GM23338 (cell line): ENCODE results near the gene ATP13A2. TPM values are rescaled to one million over a fixed set of nuclear protein-coding genes. Genes with fewer than 3 reads are reported as not detected.

Experiments used
- ATAC-seq: fragments of 200-7000 bp; cut with Tn5 transposase; 3 replicates; pipeline ENCODE4 v1.9.1; 2020
- DNase-seq: peaks from one replicate; pipeline ENCODE4 v3.0.0-alpha.2; 2015; ENCODE audit warnings: low spot score
- H2AFZ ChIP-seq: fragments of 200-600 bp; sonication (generic); 2 replicates; pipeline ENCODE4 v1.8.0; 2016; ENCODE audit warnings: antibody characterized with exemption, mild to moderate bottlenecking, moderate library complexity
- H3F3A ChIP-seq: fragments of 200-600 bp; sonication (generic); replicated peaks from 2 replicates; pipeline ENCODE4 v1.8.0; 2017; ENCODE audit warnings: antibody characterized with exemption, mixed run types, low read depth
- H3K27ac ChIP-seq: fragments of 200-600 bp; sonication (generic); 2 replicates; pipeline ENCODE4 v1.6.1; 2016; ENCODE audit warnings: low read depth
- H3K27me3 ChIP-seq: fragments of 200-600 bp; sonication (generic); 2 replicates; pipeline ENCODE4 v1.8.0; 2016; ENCODE audit warnings: mild to moderate bottlenecking, mixed run types, moderate library complexity; ENCODE audit not compliant: insufficient read depth
- H3K36me3 ChIP-seq: fragments of 200-600 bp; sonication (generic); 2 replicates; pipeline ENCODE4 v1.8.0; 2016; ENCODE audit warnings: mild to moderate bottlenecking; ENCODE audit not compliant: insufficient read depth
- H3K4me1 ChIP-seq: fragments of 200-600 bp; sonication (generic); 2 replicates; pipeline ENCODE4 v1.8.0; 2016; ENCODE audit warnings: mild to moderate bottlenecking, moderate library complexity; ENCODE audit not compliant: insufficient read depth
- H3K4me2 ChIP-seq: fragments of 200-600 bp; sonication (generic); 2 replicates; pipeline ENCODE4 v1.7.1; 2017; ENCODE audit warnings: mixed run types
- H3K4me3 ChIP-seq: fragments of 200-600 bp; sonication (generic); 2 replicates; pipeline ENCODE4 v1.6.1; 2016; ENCODE audit warnings: mixed run types
- H3K79me2 ChIP-seq: fragments of 200-600 bp; sonication (generic); replicated peaks from 2 replicates; pipeline ENCODE4 v1.8.0; 2017; ENCODE audit warnings: mild to moderate bottlenecking; ENCODE audit not compliant: insufficient read depth
- H3K9me2 ChIP-seq: fragments of 200-600 bp; sonication (generic); 2 replicates; pipeline ENCODE4 v1.8.0; 2017; ENCODE audit not compliant: insufficient read depth
- H4K20me1 ChIP-seq: fragments of 200-600 bp; sonication (generic); replicated peaks from 2 replicates; pipeline ENCODE4 v1.8.0; 2017; ENCODE audit warnings: mild to moderate bottlenecking; ENCODE audit not compliant: insufficient read depth
- H3K27ac Mint-ChIP-seq: 2 replicates; pipeline ENCODE4 v1.8.0; 2020; ENCODE audit warnings: inconsistent platforms, mild to moderate bottlenecking, moderate library complexity, mixed read lengths
- H3K27me3 Mint-ChIP-seq: 3 replicates; pipeline ENCODE4 v1.8.0; 2022; ENCODE audit warnings: low read depth, mild to moderate bottlenecking, moderate library complexity, mixed read lengths, inconsistent platforms; ENCODE audit not compliant: insufficient read depth, poor library complexity
- H3K36me3 Mint-ChIP-seq: 3 replicates; pipeline ENCODE4 v1.8.0; 2021; ENCODE audit warnings: low read depth, mild to moderate bottlenecking, inconsistent platforms, moderate library complexity, mixed read lengths
- H3K4me1 Mint-ChIP-seq: 3 replicates; pipeline ENCODE4 v1.8.0; 2020; ENCODE audit warnings: mild to moderate bottlenecking, inconsistent platforms, mixed read lengths
- H3K4me3 Mint-ChIP-seq: 3 replicates; pipeline ENCODE4 v1.8.0; 2021; ENCODE audit warnings: moderate library complexity, mild to moderate bottlenecking, inconsistent platforms, mixed read lengths
- H3K9me3 Mint-ChIP-seq: 3 replicates; pipeline ENCODE4 v1.8.0; 2020; ENCODE audit warnings: moderate library complexity, mild to moderate bottlenecking, inconsistent platforms, mixed read lengths
- ZNF114 ChIP-seq: fragments of 250-450 bp; sonication (Bioruptor Pico); IDR thresholded peaks from 2 replicates; pipeline ENCODE4 v1.5.0; 2020; ENCODE audit warnings: mild to moderate bottlenecking, moderate library complexity
- ZNF331 ChIP-seq: fragments of 250-450 bp; sonication (Bioruptor Pico); IDR thresholded peaks from 2 replicates; pipeline ENCODE4 v1.5.0; 2020; ENCODE audit warnings: low read depth, mild to moderate bottlenecking, moderate library complexity
- polyA plus RNA-seq: library from polyadenylated mRNA; unstranded; fragments of >200 nt; fragmentation: Nextera tagmentation; extraction: Ambion mirVana; gene quantifications from 2 replicates; pipeline ENCODE4 v1.2.1, GENCODE V29; 2016
- total RNA-seq: library from RNA; depleted of rRNA; stranded (reverse); fragments of >200 nt; shearing (Covaris generic); gene quantifications from 2 replicates; pipeline ENCODE4 v1.2.3, GENCODE V29; 2014
- TF ChIP-seq, protein P1 (sequence below): fragments of 250-450 bp; sonication (Bioruptor Pico); IDR thresholded peaks from 2 replicates; pipeline ENCODE4 v1.5.0; 2020; ENCODE audit warnings: mild to moderate bottlenecking, moderate library complexity
- TF ChIP-seq, protein P2 (sequence below): IDR thresholded peaks from 2 replicates; pipeline ENCODE4 v1.6.1; 2016; ENCODE audit warnings: antibody characterized with exemption

Gene ATP13A2
- total and polyA plus RNA-seq, 2 experiments from 2014 or later = 30.1 to 87.7 TPM

DNA sequence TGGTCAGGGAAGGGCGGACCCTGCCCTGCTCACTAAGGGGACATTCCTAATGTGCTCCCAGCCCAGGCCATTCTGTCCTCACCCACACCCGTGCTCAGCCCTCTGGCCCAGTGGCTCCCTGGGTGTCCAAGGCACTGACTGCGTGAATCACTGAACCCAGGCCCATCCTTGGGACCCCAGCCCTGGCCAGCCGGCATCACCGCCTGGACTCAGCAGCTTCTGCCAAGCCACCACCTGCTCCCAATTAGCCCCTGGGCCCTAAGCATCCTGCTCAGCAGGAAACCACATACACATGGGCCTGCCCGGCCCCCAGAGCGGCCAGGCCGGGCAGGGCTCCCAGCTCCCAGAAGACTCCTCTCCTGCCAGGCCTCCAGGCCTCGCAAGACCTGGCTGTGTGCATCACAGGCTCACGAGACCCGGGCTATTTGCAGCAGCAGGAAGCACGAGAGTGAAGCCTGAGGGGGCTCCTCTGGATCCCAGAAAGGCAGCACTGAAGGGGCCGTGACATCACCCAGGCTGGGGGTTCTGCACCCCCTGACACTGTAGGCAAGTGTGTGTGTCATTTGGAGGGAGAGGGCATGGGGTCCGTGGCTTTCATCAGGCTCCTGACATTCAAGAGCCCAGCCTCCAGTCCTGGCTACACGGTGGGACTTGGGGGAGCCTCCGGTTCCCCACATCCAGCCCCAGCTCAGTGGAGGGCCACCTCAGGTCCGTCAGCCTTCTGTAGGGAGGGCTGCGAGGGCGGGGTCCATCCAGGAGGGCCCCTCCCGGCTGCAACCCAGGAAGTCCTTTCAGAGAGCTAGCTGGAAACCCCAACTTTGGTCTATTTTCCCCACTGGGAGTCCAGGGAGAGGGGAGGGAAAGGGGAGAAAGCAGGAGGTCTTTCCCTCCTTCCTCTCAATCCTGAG is 32.9 kb downstream of the ATP13A2 start:
- Mint-ChIP-seq H3K9me3 (no peaks in the 10 kb centered on the region; the same call in 2 of the 3 replicates), H3K27ac (0 out of 2 replicates have a peak overlapping the region, but pooled peaks have one; percentile 23), H3K27me3 (peaks cover 27% of the 10 kb centered on the region), H3K4me3 (peak overlapping the region; percentile 86), H3K36me3 (peaks cover 24% of the 10 kb centered on the region), H3K4me1 (peaks cover 46% of the 10 kb centered on the region)
- Histone ChIP-seq H3K27ac (no peak overlapping the region), H3K36me3 (no peaks in the 10 kb centered on the region), H2AFZ (no peak overlapping the region), H3K4me2 (peak overlapping the region; percentile 99), H4K20me1 (no peaks in the 10 kb centered on the region; the same call in 1 of the 2 replicates), H3K79me2 (peaks cover 27% of the 10 kb centered on the region), H3K4me1 (peaks cover 7% of the 10 kb centered on the region), H3K27me3 (no peaks in the 10 kb centered on the region), H3K9me2 (no peaks in the 10 kb centered on the region), H3F3A (peaks cover 15% of the 10 kb centered on the region; the same call in 1 of the 2 replicates), H3K4me3 (peak overlapping the region; percentile 88)
- TF ChIP-seq ZNF331 (CRISPR knock-in tag) (no peak), ZNF114 (CRISPR knock-in tag) (no peak)
- TF ChIP-seq, protein P1, sequence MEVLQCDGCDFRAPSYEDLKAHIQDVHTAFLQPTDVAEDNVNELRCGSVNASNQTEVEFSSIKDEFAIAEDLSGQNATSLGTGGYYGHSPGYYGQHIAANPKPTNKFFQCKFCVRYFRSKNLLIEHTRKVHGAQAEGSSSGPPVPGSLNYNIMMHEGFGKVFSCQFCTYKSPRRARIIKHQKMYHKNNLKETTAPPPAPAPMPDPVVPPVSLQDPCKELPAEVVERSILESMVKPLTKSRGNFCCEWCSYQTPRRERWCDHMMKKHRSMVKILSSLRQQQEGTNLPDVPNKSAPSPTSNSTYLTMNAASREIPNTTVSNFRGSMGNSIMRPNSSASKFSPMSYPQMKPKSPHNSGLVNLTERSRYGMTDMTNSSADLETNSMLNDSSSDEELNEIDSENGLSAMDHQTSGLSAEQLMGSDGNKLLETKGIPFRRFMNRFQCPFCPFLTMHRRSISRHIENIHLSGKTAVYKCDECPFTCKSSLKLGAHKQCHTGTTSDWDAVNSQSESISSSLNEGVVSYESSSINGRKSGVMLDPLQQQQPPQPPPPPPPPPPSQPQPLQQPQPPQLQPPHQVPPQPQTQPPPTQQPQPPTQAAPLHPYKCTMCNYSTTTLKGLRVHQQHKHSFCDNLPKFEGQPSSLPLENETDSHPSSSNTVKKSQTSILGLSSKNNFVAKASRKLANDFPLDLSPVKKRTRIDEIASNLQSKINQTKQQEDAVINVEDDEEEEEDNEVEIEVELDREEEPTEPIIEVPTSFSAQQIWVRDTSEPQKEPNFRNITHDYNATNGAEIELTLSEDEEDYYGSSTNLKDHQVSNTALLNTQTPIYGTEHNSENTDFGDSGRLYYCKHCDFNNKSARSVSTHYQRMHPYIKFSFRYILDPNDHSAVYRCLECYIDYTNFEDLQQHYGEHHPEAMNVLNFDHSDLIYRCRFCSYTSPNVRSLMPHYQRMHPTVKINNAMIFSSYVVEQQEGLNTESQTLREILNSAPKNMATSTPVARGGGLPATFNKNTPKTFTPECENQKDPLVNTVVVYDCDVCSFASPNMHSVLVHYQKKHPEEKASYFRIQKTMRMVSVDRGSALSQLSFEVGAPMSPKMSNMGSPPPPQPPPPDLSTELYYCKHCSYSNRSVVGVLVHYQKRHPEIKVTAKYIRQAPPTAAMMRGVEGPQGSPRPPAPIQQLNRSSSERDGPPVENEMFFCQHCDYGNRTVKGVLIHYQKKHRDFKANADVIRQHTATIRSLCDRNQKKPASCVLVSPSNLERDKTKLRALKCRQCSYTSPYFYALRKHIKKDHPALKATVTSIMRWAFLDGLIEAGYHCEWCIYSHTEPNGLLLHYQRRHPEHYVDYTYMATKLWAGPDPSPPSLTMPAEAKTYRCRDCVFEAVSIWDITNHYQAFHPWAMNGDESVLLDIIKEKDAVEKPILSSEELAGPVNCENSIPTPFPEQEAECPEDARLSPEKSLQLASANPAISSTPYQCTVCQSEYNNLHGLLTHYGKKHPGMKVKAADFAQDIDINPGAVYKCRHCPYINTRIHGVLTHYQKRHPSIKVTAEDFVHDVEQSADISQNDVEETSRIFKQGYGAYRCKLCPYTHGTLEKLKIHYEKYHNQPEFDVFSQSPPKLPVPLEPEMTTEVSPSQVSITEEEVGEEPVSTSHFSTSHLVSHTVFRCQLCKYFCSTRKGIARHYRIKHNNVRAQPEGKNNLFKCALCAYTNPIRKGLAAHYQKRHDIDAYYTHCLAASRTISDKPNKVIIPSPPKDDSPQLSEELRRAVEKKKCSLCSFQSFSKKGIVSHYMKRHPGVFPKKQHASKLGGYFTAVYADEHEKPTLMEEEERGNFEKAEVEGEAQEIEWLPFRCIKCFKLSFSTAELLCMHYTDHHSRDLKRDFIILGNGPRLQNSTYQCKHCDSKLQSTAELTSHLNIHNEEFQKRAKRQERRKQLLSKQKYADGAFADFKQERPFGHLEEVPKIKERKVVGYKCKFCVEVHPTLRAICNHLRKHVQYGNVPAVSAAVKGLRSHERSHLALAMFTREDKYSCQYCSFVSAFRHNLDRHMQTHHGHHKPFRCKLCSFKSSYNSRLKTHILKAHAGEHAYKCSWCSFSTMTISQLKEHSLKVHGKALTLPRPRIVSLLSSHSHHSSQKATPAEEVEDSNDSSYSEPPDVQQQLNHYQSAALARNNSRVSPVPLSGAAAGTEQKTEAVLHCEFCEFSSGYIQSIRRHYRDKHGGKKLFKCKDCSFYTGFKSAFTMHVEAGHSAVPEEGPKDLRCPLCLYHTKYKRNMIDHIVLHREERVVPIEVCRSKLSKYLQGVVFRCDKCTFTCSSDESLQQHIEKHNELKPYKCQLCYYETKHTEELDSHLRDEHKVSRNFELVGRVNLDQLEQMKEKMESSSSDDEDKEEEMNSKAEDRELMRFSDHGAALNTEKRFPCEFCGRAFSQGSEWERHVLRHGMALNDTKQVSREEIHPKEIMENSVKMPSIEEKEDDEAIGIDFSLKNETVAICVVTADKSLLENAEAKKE (CRISPR knock-in tag) = no peak
- TF ChIP-seq, protein P2, sequence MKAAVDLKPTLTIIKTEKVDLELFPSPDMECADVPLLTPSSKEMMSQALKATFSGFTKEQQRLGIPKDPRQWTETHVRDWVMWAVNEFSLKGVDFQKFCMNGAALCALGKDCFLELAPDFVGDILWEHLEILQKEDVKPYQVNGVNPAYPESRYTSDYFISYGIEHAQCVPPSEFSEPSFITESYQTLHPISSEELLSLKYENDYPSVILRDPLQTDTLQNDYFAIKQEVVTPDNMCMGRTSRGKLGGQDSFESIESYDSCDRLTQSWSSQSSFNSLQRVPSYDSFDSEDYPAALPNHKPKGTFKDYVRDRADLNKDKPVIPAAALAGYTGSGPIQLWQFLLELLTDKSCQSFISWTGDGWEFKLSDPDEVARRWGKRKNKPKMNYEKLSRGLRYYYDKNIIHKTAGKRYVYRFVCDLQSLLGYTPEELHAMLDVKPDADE = no peak
- no peak for DNase-seq
- ATAC-seq = peak; percentile 2; the same call in 1 of the 3 replicates
